Measurements from ENCODE around the gene DKC1.

The DKC1 gene

DNA sequence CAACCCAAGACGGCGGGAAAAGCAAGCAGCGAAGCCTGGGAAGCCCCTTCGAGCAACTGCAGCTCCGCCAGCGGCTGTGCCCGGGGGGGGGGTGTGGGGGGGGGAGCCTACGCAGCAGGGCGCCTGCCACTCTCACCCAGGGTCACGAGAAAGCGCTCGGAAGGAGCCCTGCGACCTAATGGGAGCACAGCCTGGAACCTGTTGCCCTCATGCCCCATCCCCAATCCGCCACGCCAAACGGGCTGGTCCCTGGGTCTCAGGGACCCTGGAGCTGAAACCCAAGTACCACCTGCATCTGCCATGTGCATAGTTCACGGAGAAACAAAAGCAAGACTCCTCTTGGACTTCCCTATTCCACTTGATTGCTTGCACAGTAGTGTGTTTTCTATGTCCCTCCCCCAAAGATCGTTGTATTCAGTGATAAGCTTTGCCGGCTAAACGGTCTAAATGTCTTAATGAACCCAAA is 11.4 kb upstream of the DKC1 start:
- H3K27ac ChIP-seq (ENCODE audit: poor library complexity, severe bottlenecking), result no peak overlapping the region
- peak overlapping the region; percentile 41 for H3K4me3 ChIP-seq (ENCODE audit: severe bottlenecking)
- DNase-seq (ENCODE audit: low spot score), result no peak
- TF ChIP-seq CTCF (IDR thresholded peaks at IDR 0.05; ENCODE audit: poor library complexity, severe bottlenecking), result no peak
- no peaks in the 10 kb centered on the region for H3K27me3 ChIP-seq (ENCODE audit: insufficient read depth, poor library complexity, severe bottlenecking)
- H3K4me1 ChIP-seq (ENCODE audit: insufficient read depth, poor library complexity, severe bottlenecking), result no peaks in the 10 kb centered on the region
- ATAC-seq (ENCODE audit: low read depth), result no peak
- no peaks in the 10 kb centered on the region for H3K9me3 ChIP-seq (ENCODE audit: severe bottlenecking)
- H3K36me3 ChIP-seq (ENCODE audit: low read depth), result no peaks in the 10 kb centered on the region

DNA sequence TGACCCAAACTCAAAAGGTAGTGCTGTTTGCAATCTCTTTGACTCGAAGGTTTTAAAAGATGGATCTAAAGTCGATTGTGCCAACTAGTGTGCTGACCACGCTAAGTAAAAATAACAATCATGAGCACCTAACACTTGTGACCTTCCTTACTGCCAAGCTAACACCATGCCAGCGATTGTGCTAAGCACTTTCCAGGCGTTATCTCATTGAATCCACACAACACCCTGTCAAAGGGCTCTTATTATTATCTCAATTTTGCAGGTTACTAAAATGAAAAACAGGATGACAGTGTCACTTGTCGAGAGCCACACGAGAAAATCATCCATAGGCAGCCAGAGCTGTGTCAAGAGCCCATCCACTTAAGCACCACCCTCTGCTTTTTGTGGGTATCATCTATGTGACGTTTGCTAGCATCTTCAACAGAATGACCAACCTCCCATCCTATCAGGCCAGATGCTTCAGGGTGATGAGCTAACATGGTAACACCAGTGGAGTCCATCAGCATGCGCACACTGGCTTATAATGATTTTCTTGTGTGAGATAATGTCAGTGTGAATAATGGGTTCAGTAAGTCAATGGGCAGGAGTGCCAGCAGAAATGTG is 10.9 kb upstream of the DKC1 start:
- no peaks in the 10 kb centered on the region for H3K4me1 ChIP-seq (ENCODE audit: insufficient read depth, poor library complexity, severe bottlenecking)
- no peak for TF ChIP-seq CTCF (IDR thresholded peaks at IDR 0.05; ENCODE audit: poor library complexity, severe bottlenecking)
- H3K4me3 ChIP-seq (ENCODE audit: severe bottlenecking), result no peak overlapping the region
- no peak overlapping the region for H3K27ac ChIP-seq (ENCODE audit: poor library complexity, severe bottlenecking)
- no peaks in the 10 kb centered on the region for H3K36me3 ChIP-seq (ENCODE audit: low read depth)
- no peak for ATAC-seq (ENCODE audit: low read depth)
- H3K9me3 ChIP-seq (ENCODE audit: severe bottlenecking), result no peaks in the 10 kb centered on the region
- DNase-seq (ENCODE audit: low spot score), result no peak
- H3K27me3 ChIP-seq (ENCODE audit: insufficient read depth, poor library complexity, severe bottlenecking), result no peaks in the 10 kb centered on the region

DNA sequence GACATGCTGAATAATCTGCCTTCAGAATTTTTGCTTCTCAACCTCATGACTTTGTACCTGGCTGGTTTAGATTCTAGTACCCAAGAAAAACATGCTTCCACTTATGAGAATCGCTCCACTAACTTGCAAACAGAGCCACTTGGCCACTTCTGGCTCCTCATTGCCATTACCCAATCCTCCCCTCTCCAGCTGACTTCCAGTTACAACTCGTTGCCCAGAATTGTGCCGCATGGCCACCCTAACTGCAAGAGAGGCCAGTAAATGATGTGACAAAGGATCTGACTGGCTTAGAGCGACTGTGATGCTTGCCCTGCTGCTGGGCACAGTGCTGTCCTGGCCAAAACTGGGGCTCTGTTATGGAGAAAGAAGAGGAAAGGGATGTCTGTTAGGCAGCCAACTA is 4.0 kb upstream of the DKC1 start:
- DNase-seq (ENCODE audit: low spot score) (no peak), ATAC-seq (ENCODE audit: low read depth) (no peak)
- H3K4me1 ChIP-seq (ENCODE audit: insufficient read depth, poor library complexity, severe bottlenecking), result peaks cover 3% of the 10 kb centered on the region
- no peak for TF ChIP-seq CTCF (IDR thresholded peaks at IDR 0.05; ENCODE audit: poor library complexity, severe bottlenecking)
- no peaks in the 10 kb centered on the region for H3K9me3 ChIP-seq (ENCODE audit: severe bottlenecking)
- H3K27ac ChIP-seq (ENCODE audit: poor library complexity, severe bottlenecking), result no peak overlapping the region
- H3K36me3 ChIP-seq (ENCODE audit: low read depth), result no peaks in the 10 kb centered on the region
- H3K4me3 ChIP-seq (ENCODE audit: severe bottlenecking), result no peak overlapping the region
- no peaks in the 10 kb centered on the region for H3K27me3 ChIP-seq (ENCODE audit: insufficient read depth, poor library complexity, severe bottlenecking)

GRCh38 chrX:154761977-154762536 is 607 bp upstream of the DKC1 start:
- H3K4me1 ChIP-seq (ENCODE audit: insufficient read depth, poor library complexity, severe bottlenecking), result peaks cover 3% of the 10 kb centered on the region
- DNase-seq (ENCODE audit: low spot score), result no peak
- no peak for ATAC-seq (ENCODE audit: low read depth)
- peaks cover 29% of the 10 kb centered on the region for H3K36me3 ChIP-seq (ENCODE audit: low read depth)
- no peaks in the 10 kb centered on the region for H3K9me3 ChIP-seq (ENCODE audit: severe bottlenecking)
- no peaks in the 10 kb centered on the region for H3K27me3 ChIP-seq (ENCODE audit: insufficient read depth, poor library complexity, severe bottlenecking)
- peak overlapping the region; percentile 62 for H3K4me3 ChIP-seq (ENCODE audit: severe bottlenecking)
- H3K27ac ChIP-seq (ENCODE audit: poor library complexity, severe bottlenecking), result peak overlapping the region; percentile 65
- TF ChIP-seq CTCF (IDR thresholded peaks at IDR 0.05; ENCODE audit: poor library complexity, severe bottlenecking), result no peak

DNA sequence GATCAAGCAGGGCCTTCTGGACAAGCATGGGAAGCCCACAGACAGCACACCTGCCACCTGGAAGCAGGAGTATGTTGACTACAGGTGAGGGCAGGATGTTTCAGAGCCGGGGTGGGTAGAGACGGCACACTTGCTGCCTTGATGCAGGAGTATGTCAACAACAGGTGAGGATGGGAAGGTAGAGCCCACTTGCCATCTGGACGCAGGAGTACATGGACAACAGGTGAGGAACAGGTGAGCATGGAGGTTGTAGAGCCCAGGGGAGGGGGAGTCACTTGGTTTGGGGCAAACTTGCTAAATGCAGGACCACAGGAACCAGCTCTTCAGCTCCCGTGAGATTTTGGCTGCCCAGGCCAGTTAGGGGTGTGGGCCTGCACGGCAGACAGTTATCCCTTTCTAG is 12.0 kb downstream of the DKC1 start:
- H3K4me1 ChIP-seq (ENCODE audit: insufficient read depth, poor library complexity, severe bottlenecking), result no peaks in the 10 kb centered on the region
- TF ChIP-seq CTCF (IDR thresholded peaks at IDR 0.05; ENCODE audit: poor library complexity, severe bottlenecking), result no peak
- no peak for DNase-seq (ENCODE audit: low spot score)
- H3K9me3 ChIP-seq (ENCODE audit: severe bottlenecking), result no peaks in the 10 kb centered on the region
- H3K27ac ChIP-seq (ENCODE audit: poor library complexity, severe bottlenecking), result no peak overlapping the region
- H3K4me3 ChIP-seq (ENCODE audit: severe bottlenecking), result no peak overlapping the region
- no peaks in the 10 kb centered on the region for H3K27me3 ChIP-seq (ENCODE audit: insufficient read depth, poor library complexity, severe bottlenecking)
- H3K36me3 ChIP-seq (ENCODE audit: low read depth), result peaks cover 69% of the 10 kb centered on the region
- ATAC-seq (ENCODE audit: low read depth), result no peak
